Endothelial cell of umbilical vein (primary cell): ENCODE results near the gene CAMTA1. TPM values are rescaled to one million over a fixed set of nuclear protein-coding genes. Genes with fewer than 3 reads are reported as not detected.

Experiments used
- BruUV-seq: library from RNA; stranded (reverse); fragments of 400-500 nt; replicated peaks from 2 replicates; lab custom pipeline; 2021; lab: Mats Ljungman, UMichigan
- CTCF ChIA-PET: fragments of 300-600, 350-600 bp; sonication (Branson Sonifier 250); formaldehyde crosslinking; loops from one replicate; lab custom pipeline; 2021; ENCODE audit warnings: antibody characterized with exemption, inconsistent platforms; lab: Charles Lee
- POLR2A ChIA-PET: fragments of 300-600, 350-600 bp; sonication (Branson Sonifier 250); formaldehyde crosslinking; loops from one replicate; lab custom pipeline; 2021; ENCODE audit warnings: antibody characterized with exemption, inconsistent platforms; lab: Charles Lee
- DNase-seq: peaks from one replicate; pipeline ENCODE4 v3.0.0-alpha.2; 2011; ENCODE audit warnings: low read depth, low spot score
- FAIRE-seq: peaks from 2 replicates; lab custom pipeline; 2011; peaks lifted over from hg19 to GRCh38; lab: Jason Lieb, UNC
- H2AFZ ChIP-seq: 2 replicates; pipeline ENCODE4 v1.6.0; 2012; ENCODE audit warnings: low read depth, low read length, control low read depth, inconsistent platforms
- H3K27ac ChIP-seq: 2 replicates; pipeline ENCODE4 v1.5.1; 2011; ENCODE audit warnings: low read depth, mild to moderate bottlenecking, control low read depth, low read length, moderate library complexity; ENCODE audit not compliant: insufficient read depth
- H3K27me3 ChIP-seq, 2 experiments: 2 replicates each; pipeline versions ENCODE4 v1.6.0 to v1.6.1; 2011; ENCODE audit warnings: low read length in 2 of 2, mixed read lengths in 1 of 2; ENCODE audit not compliant: control insufficient read depth in 2 of 2, insufficient read depth in 2 of 2
- H3K36me3 ChIP-seq, 2 experiments: 2 replicates in 1 of 2; 3 replicates in 1 of 2; pipeline ENCODE4 v1.5.1; 2011; ENCODE audit warnings: low read length in 2 of 2, mild to moderate bottlenecking in 1 of 2, moderate library complexity in 1 of 2; ENCODE audit not compliant: control insufficient read depth in 2 of 2, insufficient read depth in 2 of 2; ENCODE audit errors: extremely low read depth in 1 of 2
- H3K4me1 ChIP-seq: 3 replicates; pipeline ENCODE4 v1.5.1; 2011; ENCODE audit warnings: mild to moderate bottlenecking, low read length; ENCODE audit not compliant: control insufficient read depth, insufficient read depth; ENCODE audit errors: extremely low read depth
- H3K4me2 ChIP-seq: 2 replicates; pipeline ENCODE4 v1.6.1; 2011; ENCODE audit warnings: low read length, control low read depth, mixed read lengths; ENCODE audit not compliant: insufficient read depth
- H3K4me3 ChIP-seq, 3 experiments: fragments of 200-600 bp in 1 of 3; sonication (generic), shearing (Covaris generic) in 1 of 3; replicated peaks in 1 of 3; 2 replicates each; pipeline ENCODE4 v1.5.1; 2011 to 2016; ENCODE audit warnings: control low read depth in 3 of 3, low read length in 3 of 3, mild to moderate bottlenecking in 2 of 3, inconsistent platforms in 1 of 3, low read depth in 1 of 3, moderate library complexity in 1 of 3; ENCODE audit not compliant: insufficient read depth in 1 of 3
- H3K79me2 ChIP-seq: 2 replicates; pipeline ENCODE4 v1.6.0; 2012; ENCODE audit warnings: low read length, inconsistent platforms; ENCODE audit not compliant: control insufficient read depth, insufficient read depth
- H3K9ac ChIP-seq: replicated peaks from 2 replicates; pipeline ENCODE3; 2011; ENCODE audit warnings: low read length, control low read depth; ENCODE audit not compliant: insufficient read depth; ENCODE audit errors: extremely low read depth
- H3K9me1 ChIP-seq: replicated peaks from 3 replicates; pipeline ENCODE4 v1.6.0; 2011; ENCODE audit warnings: mild to moderate bottlenecking, low read length; ENCODE audit not compliant: control insufficient read depth, insufficient read depth; ENCODE audit errors: extremely low read depth
- H3K9me3 ChIP-seq: replicated peaks from 2 replicates; pipeline ENCODE4 v1.5.1; 2012; ENCODE audit warnings: low read length, inconsistent platforms; ENCODE audit not compliant: control insufficient read depth, insufficient read depth
- H4K20me1 ChIP-seq: replicated peaks from 2 replicates; pipeline ENCODE3; 2011; ENCODE audit warnings: mild to moderate bottlenecking, low read length; ENCODE audit not compliant: control insufficient read depth, insufficient read depth; ENCODE audit errors: extremely low read depth
- CTCF ChIP-seq, 2 donors: IDR thresholded peaks; 1 replicate in 1 of 2; 2 replicates in 1 of 2; pipeline ENCODE4 v1.5.1; 2011; ENCODE audit warnings: low read length in 2 of 2, mild to moderate bottlenecking in 2 of 2, moderate library complexity in 2 of 2, control low read depth in 1 of 2, inconsistent platforms in 1 of 2, low read depth in 1 of 2; ENCODE audit not compliant: insufficient read depth in 1 of 2; ENCODE audit errors: extremely low read depth in 1 of 2
- JUN ChIP-seq: IDR thresholded peaks from 2 replicates; pipeline ENCODE4 v1.6.1; 2011; ENCODE audit warnings: borderline replicate concordance, low read depth; ENCODE audit not compliant: insufficient read length, insufficient read depth
- POLR2AphosphoS5 ChIP-seq: IDR thresholded peaks from 2 replicates; pipeline ENCODE4 v1.6.1; 2012; ENCODE audit warnings: low read depth, mild to moderate bottlenecking, control low read depth, low read length, moderate library complexity; ENCODE audit not compliant: insufficient read depth
- dilution Hi-C: fragments of 300-500 bp; cut with MboI; formaldehyde crosslinking; loops from one replicate; pipeline ENCODE4 v1.15.0; 2019; ENCODE audit warnings: low sequenced_read_pairs; ENCODE audit not compliant: extremely low pct_ligation_motif_present
- intact Hi-C: fragments of 100-400 bp; cut with micrococcal nuclease; formaldehyde crosslinking; loops from one replicate; pipeline ENCODE4 v1.10.0; 2022
- polyA plus RNA-seq, 4 experiments: library from polyadenylated mRNA; depleted of rRNA in 3 of 4; stranded (reverse) in 3 of 4; unstranded in 1 of 4; fragments of >200 nt; gene quantifications; 2 replicates each; pipeline versions ENCODE4 v1.2.1 to v1.2.3, GENCODE V29; 2011 to 2012; ENCODE audit warnings: missing spikeins in 1 of 4
- total RNA-seq: library from RNA; stranded (reverse); gene quantifications from 2 replicates; pipeline ENCODE4 v1.2.3, GENCODE V29; 2021

The CAMTA1 gene
- total and polyA plus RNA-seq, 2 donors (not counting 3 experiments of a cell fraction or from before 2014, with no cell fraction given), result 50.8 to 92.7 TPM

DNA sequence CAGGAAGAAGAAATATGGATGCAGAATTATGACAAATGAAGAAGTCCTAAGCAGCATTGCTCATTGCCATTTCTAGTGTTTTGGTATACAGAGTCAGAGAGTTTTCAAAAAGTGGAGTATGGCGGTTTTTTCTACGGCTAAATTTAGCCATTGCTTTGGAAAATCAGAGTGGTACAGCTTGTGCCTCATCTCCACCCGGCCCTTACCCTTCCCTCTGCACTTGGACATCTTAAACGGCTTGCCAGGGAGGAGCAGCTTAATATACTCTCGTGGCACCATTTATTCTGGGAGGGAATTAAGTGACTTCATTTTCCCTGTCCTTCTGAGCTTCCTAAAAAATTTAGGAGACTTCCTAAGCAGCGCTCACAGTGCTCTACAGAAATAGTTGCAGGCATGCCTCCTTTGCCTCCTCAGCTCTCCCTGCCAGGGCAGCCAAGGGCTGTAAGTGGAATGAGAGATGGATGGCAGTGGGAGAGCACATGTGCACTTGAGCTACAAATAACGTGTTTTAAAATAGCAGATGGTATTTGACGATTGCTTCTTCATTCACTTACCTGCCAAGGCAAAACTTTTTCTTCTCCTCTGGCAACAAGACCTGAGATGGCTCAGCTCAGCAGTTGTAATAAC lies 934.3 kb downstream of the CAMTA1 start:
- DNase-seq (no peak), FAIRE-seq (no peak)
- ChIA-PET POLR2A (no interaction called here), CTCF (interaction anchor here (1.0 to 2.3 kb wide), 4 partner anchors 26 to 52 kb away, joined by 3 to 9 read pairs (median 4); no protein-coding TSS in a partner anchor)
- no peak overlapping the region for H3K27ac ChIP-seq
- H4K20me1 ChIP-seq, result no peaks in the 10 kb centered on the region
- no peaks in the 10 kb centered on the region for H3K36me3 ChIP-seq
- H3K9me3 ChIP-seq, result no peaks in the 10 kb centered on the region
- H3K27me3 ChIP-seq, result no peaks in the 10 kb centered on the region
- intact Hi-C loops (no loop called here), dilution Hi-C loops (no loop called here)
- H3K4me1 ChIP-seq, result peaks cover 2% of the 10 kb centered on the region
- H3K79me2 ChIP-seq, result no peaks in the 10 kb centered on the region
- H3K4me3 ChIP-seq, result no peak overlapping the region
- BruUV-seq, result no TSS peak
- TF ChIP-seq POLR2AphosphoS5, result no peak
- TF ChIP-seq CTCF (IDR thresholded peaks at IDR 0.05; ENCODE audit: extremely low read depth in 1 of 2, insufficient read depth in 1 of 2, low read depth in 1 of 2, low read length in 2 of 2), result no peak
- TF ChIP-seq JUN, result no peak
- no peak overlapping the region for H3K4me2 ChIP-seq
- no peak overlapping the region for H2AFZ ChIP-seq
- H3K9ac ChIP-seq, result no peak overlapping the region
- H3K9me1 ChIP-seq, result no peaks in the 10 kb centered on the region
